WTC11 (cell line): ENCODE data around the gene GAK. TPM values are rescaled to one million over a fixed set of nuclear protein-coding genes. Genes with fewer than 3 reads are reported as not detected.

Experiments
- ATAC-seq: fragments of 200-7000 bp; cut with Tn5 transposase; 2 replicates; pipeline ENCODE4 v1.10.0; 2021; ENCODE audit warnings: mild to moderate bottlenecking, moderate library complexity
- CTCF ChIA-PET: fragments of 300-600 bp; sonication (Branson Sonifier 250); formaldehyde crosslinking; loops from one replicate; lab custom pipeline; 2021; ENCODE audit warnings: antibody characterized with exemption; lab: Charles Lee
- POLR2A ChIA-PET: fragments of 350-600 bp; sonication (Branson Sonifier 250); formaldehyde crosslinking; loops from one replicate; lab custom pipeline; 2021; ENCODE audit warnings: antibody characterized with exemption; lab: Charles Lee
- DNase-seq: peaks from one replicate; pipeline ENCODE4 v3.0.0; 2021; ENCODE audit warnings: low spot score
- H3K27ac Mint-ChIP-seq: 2 replicates; pipeline ENCODE4 v1.8.0; 2021; ENCODE audit warnings: mixed read lengths
- H3K27me3 Mint-ChIP-seq: 2 replicates; pipeline ENCODE4 v1.8.0; 2021; ENCODE audit warnings: low read depth, mild to moderate bottlenecking, moderate library complexity, mixed read lengths
- H3K36me3 Mint-ChIP-seq: 2 replicates; pipeline ENCODE4 v1.8.0; 2021; ENCODE audit warnings: mixed read lengths
- H3K4me1 Mint-ChIP-seq: 2 replicates; pipeline ENCODE4 v1.8.0; 2022; ENCODE audit warnings: mixed read lengths
- H3K4me3 Mint-ChIP-seq: 2 replicates; pipeline ENCODE4 v1.8.0; 2021; ENCODE audit warnings: mild to moderate bottlenecking, moderate library complexity, mixed read lengths
- H3K9me3 Mint-ChIP-seq: 2 replicates; pipeline ENCODE4 v1.8.0; 2021; ENCODE audit warnings: mixed read lengths
- ELF4 ChIP-seq: sonication (generic); formaldehyde crosslinking; IDR thresholded peaks from 2 replicates; pipeline ENCODE4 v1.8.1; 2022; ENCODE audit warnings: low read depth, mild to moderate bottlenecking, moderate library complexity, missing genetic modification reagents
- GTF2I ChIP-seq: fragments of 250-450 bp; sonication (Bioruptor Pico); conservative IDR thresholded peaks from 2 replicates; pipeline ENCODE4 v1.4.0; 2021; ENCODE audit warnings: mild to moderate bottlenecking
- HMGA2 ChIP-seq: fragments of 250-450 bp; sonication (Bioruptor Pico); IDR thresholded peaks from 2 replicates; pipeline ENCODE4 v1.4.0; 2021; ENCODE audit warnings: mild to moderate bottlenecking, moderate library complexity
- NFE2L1 ChIP-seq: sonication (generic); formaldehyde crosslinking; IDR thresholded peaks from 2 replicates; pipeline ENCODE4 v1.8.1; 2023; ENCODE audit warnings: missing genetic modification reagents
- NR2C2 ChIP-seq: sonication (generic); formaldehyde crosslinking; IDR thresholded peaks from 2 replicates; pipeline ENCODE4 v1.8.0; 2022; ENCODE audit warnings: mild to moderate bottlenecking, missing genetic modification reagents
- TP53 ChIP-seq: sonication (generic); formaldehyde crosslinking; IDR thresholded peaks from 2 replicates; pipeline ENCODE4 v1.8.1; 2023; ENCODE audit warnings: mild to moderate bottlenecking, missing genetic modification reagents
- ZBTB21 ChIP-seq: sonication (generic); formaldehyde crosslinking; IDR thresholded peaks from 2 replicates; pipeline ENCODE4 v1.8.1; 2023; ENCODE audit warnings: mild to moderate bottlenecking, missing genetic modification reagents, borderline replicate concordance
- ZNF121 ChIP-seq: sonication (generic); formaldehyde crosslinking; IDR thresholded peaks from 2 replicates; pipeline ENCODE4 v1.8.0; 2023; ENCODE audit warnings: missing genetic modification reagents
- ZNF423 ChIP-seq: fragments of 250-450 bp; sonication (Bioruptor Pico); IDR thresholded peaks from 2 replicates; pipeline ENCODE4 v2.1.2; 2022; ENCODE audit warnings: mild to moderate bottlenecking, moderate library complexity
- total RNA-seq: library from RNA; stranded (reverse); gene quantifications from 3 replicates; pipeline ENCODE4 v1.2.3, GENCODE V29; 2021
- TF ChIP-seq, protein P1 (sequence below): sonication (generic); formaldehyde crosslinking; IDR thresholded peaks from 2 replicates; pipeline ENCODE4 v1.8.1; 2023; ENCODE audit warnings: mild to moderate bottlenecking, missing genetic modification reagents
- TF ChIP-seq, protein P2 (sequence below): fragments of 200-600 bp; IDR thresholded peaks from 2 replicates; pipeline ENCODE4 v1.8.0; 2022; ENCODE audit warnings: antibody characterized with exemption
- TF ChIP-seq, protein P3 (sequence below): sonication (generic); formaldehyde crosslinking; IDR thresholded peaks from 2 replicates; pipeline ENCODE4 v1.8.1; 2023; ENCODE audit warnings: mild to moderate bottlenecking, missing genetic modification reagents, moderate library complexity
- TF ChIP-seq, protein P4 (sequence below): fragments of 250-450 bp; sonication (Bioruptor Pico); conservative IDR thresholded peaks from 2 replicates; pipeline ENCODE4 v1.9.0; 2021; ENCODE audit warnings: mild to moderate bottlenecking
- TF ChIP-seq, protein P5 (sequence below): sonication (generic); formaldehyde crosslinking; IDR thresholded peaks from 2 replicates; pipeline ENCODE4 v1.8.0; 2022; ENCODE audit warnings: mild to moderate bottlenecking, missing genetic modification reagents
- TF ChIP-seq, protein P6 (sequence below): sonication (generic); formaldehyde crosslinking; IDR thresholded peaks from 2 replicates; pipeline ENCODE4 v1.8.0; 2022; ENCODE audit warnings: mild to moderate bottlenecking, missing genetic modification reagents

Gene GAK
- total RNA-seq, 1 experiment from 2014 or later: 121 TPM

DNA sequence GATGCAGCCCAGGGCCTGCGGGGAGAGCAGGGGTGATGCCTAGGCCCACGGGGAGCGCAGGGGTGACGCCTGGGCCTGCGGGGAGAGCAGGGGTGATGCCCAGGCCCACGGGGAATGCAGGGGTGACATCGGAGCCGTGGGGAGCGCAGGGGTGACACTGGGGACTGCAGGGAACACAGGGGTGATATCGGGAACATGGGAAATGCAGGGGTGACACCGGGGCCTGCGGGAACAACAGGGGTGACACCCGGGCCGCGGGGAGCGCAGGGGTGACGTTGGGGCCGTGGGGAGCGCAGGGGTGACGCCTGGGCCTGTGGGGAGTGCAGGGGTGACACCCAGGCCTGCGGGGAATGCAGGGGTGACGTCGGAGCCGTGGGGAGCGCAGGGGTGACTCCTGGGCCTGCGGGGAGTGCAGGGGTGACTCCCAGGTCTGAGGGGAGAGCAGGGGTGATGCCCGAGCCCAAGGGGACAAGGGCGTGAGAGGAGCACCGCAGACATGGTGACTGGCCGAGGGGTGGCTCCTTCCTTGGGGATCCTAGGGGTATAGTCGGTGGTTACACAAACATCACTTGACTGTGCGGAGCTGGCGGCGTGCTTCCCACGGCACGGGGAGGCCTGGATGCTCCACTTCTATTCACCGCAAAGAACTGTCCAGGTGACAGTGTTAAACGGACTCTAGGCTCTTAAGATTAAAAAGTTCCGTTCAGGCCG, 38.0 kb downstream of the GAK start:
- DNase-seq (no peak), ATAC-seq (no peak)
- H3K27me3 Mint-ChIP-seq: no peaks in the 10 kb centered on the region
- POLR2A ChIA-PET: no interaction called here
- no peak overlapping the region for H3K27ac Mint-ChIP-seq
- H3K36me3 Mint-ChIP-seq: no peaks in the 10 kb centered on the region; the same call in 1 of the 2 replicates
- H3K9me3 Mint-ChIP-seq: no peaks in the 10 kb centered on the region
- TF ChIP-seq ELF4 (no peak), ZNF121 (CRISPR knock-in tag) (no peak)
- TF ChIP-seq, protein P1, sequence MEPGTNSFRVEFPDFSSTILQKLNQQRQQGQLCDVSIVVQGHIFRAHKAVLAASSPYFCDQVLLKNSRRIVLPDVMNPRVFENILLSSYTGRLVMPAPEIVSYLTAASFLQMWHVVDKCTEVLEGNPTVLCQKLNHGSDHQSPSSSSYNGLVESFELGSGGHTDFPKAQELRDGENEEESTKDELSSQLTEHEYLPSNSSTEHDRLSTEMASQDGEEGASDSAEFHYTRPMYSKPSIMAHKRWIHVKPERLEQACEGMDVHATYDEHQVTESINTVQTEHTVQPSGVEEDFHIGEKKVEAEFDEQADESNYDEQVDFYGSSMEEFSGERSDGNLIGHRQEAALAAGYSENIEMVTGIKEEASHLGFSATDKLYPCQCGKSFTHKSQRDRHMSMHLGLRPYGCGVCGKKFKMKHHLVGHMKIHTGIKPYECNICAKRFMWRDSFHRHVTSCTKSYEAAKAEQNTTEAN: no peak
- CTCF ChIA-PET: no interaction called here
- H3K4me3 Mint-ChIP-seq: no peak overlapping the region
- H3K4me1 Mint-ChIP-seq: no peaks in the 10 kb centered on the region

DNA sequence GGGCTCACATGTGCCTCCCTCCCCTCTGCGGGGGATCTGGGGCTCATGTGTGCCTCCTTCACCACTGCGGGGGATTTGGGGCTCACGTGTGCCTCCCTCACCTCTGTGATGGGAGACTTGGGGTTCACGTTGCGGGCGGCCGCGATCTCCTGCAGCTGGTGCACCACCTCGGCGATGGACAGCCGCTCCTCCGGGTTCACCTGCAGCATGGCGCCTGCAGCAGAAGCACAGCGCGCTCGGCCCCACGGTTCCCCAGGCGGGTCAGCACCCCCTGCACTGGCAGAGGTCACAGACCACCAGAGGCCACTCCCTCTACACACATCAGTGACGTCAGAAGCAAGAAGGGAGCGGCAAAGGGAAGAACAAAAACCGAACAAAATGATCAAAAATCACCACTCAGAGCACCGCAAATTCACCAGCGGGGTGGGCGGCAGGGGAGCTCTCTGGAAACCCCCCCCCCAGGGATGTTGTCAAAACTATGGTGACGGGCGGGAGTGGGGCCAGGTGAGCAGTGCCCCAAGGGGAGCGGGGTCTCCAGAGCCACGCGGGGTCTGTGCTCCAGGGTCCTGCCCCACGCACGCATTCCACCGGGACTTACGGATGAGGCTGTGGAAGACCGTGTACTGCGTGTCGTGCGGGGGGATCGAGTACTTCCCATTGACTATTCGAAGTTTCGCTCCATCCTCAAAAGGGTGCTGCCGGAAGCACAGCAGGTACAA, 38.7 kb downstream of the GAK start:
- Mint-ChIP-seq H3K9me3 (no peaks in the 10 kb centered on the region), H3K4me3 (no peak overlapping the region), H3K27me3 (no peaks in the 10 kb centered on the region), H3K27ac (no peak overlapping the region), H3K36me3 (no peaks in the 10 kb centered on the region; the same call in none of the 2 replicates), H3K4me1 (no peaks in the 10 kb centered on the region)
- ChIA-PET CTCF (no interaction called here), POLR2A (no interaction called here)
- DNase-seq (no peak), ATAC-seq (no peak)
- TF ChIP-seq, protein P2, sequence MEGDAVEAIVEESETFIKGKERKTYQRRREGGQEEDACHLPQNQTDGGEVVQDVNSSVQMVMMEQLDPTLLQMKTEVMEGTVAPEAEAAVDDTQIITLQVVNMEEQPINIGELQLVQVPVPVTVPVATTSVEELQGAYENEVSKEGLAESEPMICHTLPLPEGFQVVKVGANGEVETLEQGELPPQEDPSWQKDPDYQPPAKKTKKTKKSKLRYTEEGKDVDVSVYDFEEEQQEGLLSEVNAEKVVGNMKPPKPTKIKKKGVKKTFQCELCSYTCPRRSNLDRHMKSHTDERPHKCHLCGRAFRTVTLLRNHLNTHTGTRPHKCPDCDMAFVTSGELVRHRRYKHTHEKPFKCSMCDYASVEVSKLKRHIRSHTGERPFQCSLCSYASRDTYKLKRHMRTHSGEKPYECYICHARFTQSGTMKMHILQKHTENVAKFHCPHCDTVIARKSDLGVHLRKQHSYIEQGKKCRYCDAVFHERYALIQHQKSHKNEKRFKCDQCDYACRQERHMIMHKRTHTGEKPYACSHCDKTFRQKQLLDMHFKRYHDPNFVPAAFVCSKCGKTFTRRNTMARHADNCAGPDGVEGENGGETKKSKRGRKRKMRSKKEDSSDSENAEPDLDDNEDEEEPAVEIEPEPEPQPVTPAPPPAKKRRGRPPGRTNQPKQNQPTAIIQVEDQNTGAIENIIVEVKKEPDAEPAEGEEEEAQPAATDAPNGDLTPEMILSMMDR: no peak
- TF ChIP-seq, protein P3, sequence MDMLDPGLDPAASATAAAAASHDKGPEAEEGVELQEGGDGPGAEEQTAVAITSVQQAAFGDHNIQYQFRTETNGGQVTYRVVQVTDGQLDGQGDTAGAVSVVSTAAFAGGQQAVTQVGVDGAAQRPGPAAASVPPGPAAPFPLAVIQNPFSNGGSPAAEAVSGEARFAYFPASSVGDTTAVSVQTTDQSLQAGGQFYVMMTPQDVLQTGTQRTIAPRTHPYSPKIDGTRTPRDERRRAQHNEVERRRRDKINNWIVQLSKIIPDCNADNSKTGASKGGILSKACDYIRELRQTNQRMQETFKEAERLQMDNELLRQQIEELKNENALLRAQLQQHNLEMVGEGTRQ (CRISPR knock-in tag): no peak
- TF ChIP-seq, protein P4, sequence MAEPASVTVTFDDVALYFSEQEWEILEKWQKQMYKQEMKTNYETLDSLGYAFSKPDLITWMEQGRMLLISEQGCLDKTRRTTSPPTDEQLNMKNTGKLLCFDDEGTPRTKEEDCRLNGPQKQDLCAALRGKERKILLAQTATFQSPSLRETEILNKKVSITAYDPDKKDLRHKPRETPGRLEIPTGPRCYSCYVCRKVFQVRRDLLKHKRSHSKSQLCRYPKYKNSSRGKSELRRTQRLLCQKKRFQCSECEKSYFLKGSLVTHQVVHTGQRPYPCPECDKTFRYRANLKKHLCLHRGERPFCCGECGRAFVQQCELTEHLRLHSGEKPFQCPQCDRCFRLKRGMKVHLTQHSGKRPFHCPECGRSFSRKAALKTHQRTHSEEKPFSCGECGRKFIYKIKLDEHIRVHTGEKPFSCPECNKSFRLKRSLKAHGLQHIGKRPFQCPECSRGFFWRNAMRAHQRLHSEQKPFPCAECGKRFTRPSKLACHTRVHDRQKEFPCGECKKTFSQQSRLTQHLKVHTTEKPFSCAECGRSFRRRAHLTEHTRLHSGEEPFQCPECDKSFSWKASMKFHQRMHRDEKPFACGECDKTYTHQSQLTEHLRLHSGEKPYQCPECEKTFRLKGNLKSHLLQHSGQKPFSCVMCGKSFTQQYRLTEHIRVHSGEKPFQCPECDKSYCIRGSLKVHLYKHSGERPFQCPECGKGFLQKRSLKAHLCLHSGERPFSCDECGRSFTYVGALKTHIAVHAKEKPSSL (CRISPR knock-in tag): no peak
- TF ChIP-seq HMGA2 (CRISPR knock-in tag): no peak
- TF ChIP-seq ZBTB21: no peak
- no peak for TF ChIP-seq NFE2L1 (CRISPR knock-in tag)
- TF ChIP-seq, protein P5, sequence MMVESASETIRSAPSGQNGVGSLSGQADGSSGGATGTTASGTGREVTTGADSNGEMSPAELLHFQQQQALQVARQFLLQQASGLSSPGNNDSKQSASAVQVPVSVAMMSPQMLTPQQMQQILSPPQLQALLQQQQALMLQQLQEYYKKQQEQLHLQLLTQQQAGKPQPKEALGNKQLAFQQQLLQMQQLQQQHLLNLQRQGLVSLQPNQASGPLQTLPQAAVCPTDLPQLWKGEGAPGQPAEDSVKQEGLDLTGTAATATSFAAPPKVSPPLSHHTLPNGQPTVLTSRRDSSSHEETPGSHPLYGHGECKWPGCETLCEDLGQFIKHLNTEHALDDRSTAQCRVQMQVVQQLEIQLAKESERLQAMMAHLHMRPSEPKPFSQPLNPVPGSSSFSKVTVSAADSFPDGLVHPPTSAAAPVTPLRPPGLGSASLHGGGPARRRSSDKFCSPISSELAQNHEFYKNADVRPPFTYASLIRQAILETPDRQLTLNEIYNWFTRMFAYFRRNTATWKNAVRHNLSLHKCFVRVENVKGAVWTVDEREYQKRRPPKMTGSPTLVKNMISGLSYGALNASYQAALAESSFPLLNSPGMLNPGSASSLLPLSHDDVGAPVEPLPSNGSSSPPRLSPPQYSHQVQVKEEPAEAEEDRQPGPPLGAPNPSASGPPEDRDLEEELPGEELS (CRISPR knock-in tag): no peak
- TF ChIP-seq, protein P6, sequence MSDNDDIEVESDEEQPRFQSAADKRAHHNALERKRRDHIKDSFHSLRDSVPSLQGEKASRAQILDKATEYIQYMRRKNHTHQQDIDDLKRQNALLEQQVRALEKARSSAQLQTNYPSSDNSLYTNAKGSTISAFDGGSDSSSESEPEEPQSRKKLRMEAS: no peak
- no peak for TF ChIP-seq ZNF423 (CRISPR knock-in tag)
- no peak for TF ChIP-seq GTF2I (CRISPR knock-in tag)
- TF ChIP-seq NR2C2 (CRISPR knock-in tag): no peak
- TF ChIP-seq TP53: no peak
- TF ChIP-seq, all 79 proteins: peak for 0
